Testis (tissue), 2 donors: ENCODE results near the gene ZNF277.

Experiments used
- CTCF ChIP-seq, 3 experiments: fragments of 450-650 bp in 2 of 3; fragments of 200-600 bp in 1 of 3; sonication (generic) in 1 of 3; IDR thresholded peaks; one replicate each; pipeline ENCODE4 v1.5.1; 2016 to 2019; ENCODE audit warnings: antibody characterized with exemption in 3 of 3, mild to moderate bottlenecking in 2 of 3, moderate library complexity in 1 of 3
- POLR2A ChIP-seq: fragments of 450-650 bp; IDR thresholded peaks from one replicate; pipeline ENCODE4 v1.6.1; 2017; ENCODE audit warnings: antibody characterized with exemption, mild to moderate bottlenecking, moderate library complexity

- no peak for TF ChIP-seq CTCF (IDR thresholded peaks at IDR 0.05)
- no peak for TF ChIP-seq POLR2A
These were observed 154.2 kb downstream of the ZNF277 start for GRCh38 chr7:112360681-112361080.
